ENCODE data around the gene FOSL2.

Gene FOSL2

DNA sequence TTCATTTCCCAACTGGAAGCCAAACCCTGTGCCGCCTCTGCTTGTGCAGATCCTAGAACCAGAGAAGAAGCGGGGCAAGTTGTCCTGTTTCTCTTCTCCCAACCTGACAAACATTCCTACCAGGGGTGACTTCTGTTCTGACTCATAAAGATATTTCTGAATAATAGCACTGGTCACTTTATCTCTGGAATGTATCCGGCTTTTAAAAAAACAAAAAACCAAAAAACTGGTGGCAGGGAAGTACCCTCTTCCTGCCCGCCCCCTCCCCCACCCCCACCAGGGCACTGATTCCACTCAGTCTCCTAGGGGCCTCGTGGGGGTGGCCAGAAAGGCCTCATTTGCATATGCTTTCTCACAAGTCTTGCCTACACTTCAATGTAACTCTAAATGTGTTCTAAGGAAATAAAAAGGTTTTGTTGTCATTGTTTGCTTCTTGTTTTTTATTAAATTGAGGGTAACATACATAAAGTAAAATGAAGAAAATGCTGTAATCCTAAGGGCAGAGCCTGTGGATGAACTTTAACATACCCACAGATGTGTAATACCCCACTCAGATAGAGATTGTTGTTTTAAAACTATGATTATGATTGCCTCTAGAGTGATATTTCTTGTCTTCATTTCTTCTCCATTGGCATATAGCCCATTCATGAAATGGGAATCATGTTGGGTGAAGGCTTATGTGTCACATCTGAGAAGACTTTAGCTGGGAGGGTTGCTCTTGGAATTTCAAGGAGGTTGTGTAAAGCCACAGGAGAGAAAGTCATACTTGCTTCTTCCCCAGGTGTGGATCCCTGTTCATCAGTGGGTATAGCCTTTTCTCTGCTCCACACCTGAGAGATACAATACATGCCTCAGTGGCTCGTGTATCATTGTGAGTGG lies 5.3 kb upstream of the FOSL2 start:
- TF ChIP-seq ZFX (IDR thresholded peaks at IDR 0.05; ENCODE audit: borderline replicate concordance): no peak
- TF ChIP-seq, protein P1, sequence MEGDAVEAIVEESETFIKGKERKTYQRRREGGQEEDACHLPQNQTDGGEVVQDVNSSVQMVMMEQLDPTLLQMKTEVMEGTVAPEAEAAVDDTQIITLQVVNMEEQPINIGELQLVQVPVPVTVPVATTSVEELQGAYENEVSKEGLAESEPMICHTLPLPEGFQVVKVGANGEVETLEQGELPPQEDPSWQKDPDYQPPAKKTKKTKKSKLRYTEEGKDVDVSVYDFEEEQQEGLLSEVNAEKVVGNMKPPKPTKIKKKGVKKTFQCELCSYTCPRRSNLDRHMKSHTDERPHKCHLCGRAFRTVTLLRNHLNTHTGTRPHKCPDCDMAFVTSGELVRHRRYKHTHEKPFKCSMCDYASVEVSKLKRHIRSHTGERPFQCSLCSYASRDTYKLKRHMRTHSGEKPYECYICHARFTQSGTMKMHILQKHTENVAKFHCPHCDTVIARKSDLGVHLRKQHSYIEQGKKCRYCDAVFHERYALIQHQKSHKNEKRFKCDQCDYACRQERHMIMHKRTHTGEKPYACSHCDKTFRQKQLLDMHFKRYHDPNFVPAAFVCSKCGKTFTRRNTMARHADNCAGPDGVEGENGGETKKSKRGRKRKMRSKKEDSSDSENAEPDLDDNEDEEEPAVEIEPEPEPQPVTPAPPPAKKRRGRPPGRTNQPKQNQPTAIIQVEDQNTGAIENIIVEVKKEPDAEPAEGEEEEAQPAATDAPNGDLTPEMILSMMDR (IDR thresholded peaks at IDR 0.05): no peak

DNA sequence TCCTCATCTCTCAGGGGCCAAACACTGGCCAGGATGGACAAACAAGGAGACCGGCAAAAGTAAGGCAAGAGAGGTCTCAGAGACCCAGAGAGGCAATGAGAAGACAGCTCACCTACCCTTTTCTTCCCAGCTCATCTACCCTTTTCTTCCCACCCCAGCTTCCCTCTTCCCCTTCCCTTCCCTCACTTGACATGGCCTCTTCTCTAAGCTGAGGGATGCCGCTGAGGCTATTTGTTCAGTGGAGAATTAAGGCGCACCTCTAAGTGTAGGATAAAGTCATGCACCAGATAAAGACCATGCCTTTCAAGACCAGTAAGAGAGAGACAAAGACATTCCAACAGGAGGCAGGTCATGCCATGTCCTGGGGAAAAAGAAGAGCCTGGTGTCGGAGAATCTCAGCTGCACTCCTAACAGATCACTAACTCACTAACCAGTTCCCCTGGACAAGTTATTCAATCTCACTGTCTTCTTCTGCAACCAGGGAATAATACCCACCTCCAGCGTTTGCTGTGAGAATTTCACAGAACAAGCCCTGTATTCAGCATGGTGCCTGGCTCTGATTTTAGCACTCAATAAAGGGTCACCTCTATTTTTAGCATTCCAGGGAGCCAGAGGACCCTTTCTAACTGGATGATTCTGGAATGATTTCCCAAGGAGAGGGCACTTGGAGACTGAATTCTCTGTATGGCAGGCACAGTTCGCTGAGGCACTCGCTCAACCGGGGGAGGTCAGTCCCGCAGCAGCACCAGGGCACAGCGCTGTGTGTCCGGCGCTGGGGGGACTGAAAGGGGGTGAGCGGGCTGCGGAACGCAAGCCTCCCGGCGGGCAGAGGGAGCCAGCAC lies 3.0 kb upstream of the FOSL2 start:
- TF ChIP-seq, protein P1 (IDR thresholded peaks at IDR 0.05): no peak
- TF ChIP-seq ZFX (IDR thresholded peaks at IDR 0.05; ENCODE audit: borderline replicate concordance): no peak
- peak overlapping the region; percentile 97; the same call in 1 of the 2 replicates for H3K27ac ChIP-seq

More for the DNA sequence above, 5.3 kb upstream of the FOSL2 start:
- no peak overlapping the region for H3K27ac ChIP-seq

DNA sequence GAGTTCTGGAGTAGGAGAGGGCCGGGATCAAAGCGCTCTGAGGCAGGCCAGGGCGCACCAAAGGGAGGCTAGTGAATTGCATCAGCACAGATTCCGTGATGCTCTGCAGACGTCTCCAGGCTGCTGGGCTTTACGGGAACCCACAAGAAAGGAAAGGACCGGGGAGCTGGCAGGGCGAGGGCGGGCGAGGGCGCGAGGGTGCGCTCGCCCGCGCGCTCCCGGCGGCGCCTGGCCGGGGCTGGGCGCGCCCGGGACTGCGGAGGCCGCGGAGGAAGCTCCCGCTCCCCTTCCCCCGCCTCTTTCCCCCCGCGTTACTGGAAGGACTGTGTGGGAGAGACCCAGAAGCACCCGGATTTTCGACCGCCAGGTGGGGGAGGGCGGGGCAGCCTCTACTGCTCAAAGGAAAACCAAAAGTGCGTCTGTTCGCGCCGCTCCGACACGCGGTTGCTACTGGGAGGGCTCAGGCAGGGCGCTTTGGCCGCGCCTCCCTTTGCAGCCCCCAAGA lies 2.4 kb upstream of the FOSL2 start:
- peak overlapping the region; percentile 97 for H3K27ac ChIP-seq
- TF ChIP-seq, protein P1 (IDR thresholded peaks at IDR 0.05): 0 out of 2 replicates have a peak, but pooled peaks have one; percentile 18
- no peak for TF ChIP-seq ZFX (IDR thresholded peaks at IDR 0.05; ENCODE audit: borderline replicate concordance)

DNA sequence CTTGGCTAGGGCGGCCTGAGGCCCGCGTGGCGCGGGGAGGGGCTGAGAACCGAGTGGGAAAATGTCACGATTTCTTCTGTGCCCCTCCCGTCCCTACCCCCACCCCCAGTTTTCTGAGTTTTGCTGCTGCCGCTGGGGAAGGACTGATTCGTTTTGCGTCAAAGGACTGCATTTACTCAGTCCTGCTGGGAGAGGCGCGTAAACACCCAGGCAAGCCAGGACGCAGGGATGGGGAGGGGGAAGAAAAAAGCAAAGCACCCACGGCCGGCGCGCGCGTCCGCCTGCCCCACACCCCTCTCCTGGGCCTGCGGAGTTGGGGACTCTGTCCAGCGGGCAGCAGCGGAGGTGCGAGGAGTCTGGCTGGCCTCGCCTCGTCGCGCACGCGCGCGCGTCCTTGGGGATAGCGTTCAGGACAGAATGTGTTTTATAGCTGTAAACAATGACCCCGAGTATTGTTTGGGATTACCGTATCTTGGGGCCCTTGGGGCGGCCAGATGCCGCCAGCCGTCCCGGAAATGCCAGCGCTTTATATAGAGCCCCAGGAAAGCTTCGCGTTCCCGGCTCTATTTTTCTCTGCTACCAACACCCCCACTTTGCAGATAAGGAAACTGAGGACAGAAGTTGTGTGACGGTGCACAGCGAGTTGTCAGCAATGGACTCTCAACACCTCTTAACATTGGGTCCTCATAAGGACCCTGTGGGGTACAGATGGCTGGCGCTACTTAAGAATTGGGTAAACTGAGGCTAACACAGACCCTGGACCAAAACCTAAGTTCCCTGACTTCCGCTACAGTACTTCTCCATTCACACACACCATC lies 1.7 kb upstream of the FOSL2 start:
- peak overlapping the region; percentile 97 for H3K27ac ChIP-seq
- TF ChIP-seq, protein P1 (IDR thresholded peaks at IDR 0.05): no peak
- TF ChIP-seq ZFX (IDR thresholded peaks at IDR 0.05; ENCODE audit: borderline replicate concordance): no peak

DNA sequence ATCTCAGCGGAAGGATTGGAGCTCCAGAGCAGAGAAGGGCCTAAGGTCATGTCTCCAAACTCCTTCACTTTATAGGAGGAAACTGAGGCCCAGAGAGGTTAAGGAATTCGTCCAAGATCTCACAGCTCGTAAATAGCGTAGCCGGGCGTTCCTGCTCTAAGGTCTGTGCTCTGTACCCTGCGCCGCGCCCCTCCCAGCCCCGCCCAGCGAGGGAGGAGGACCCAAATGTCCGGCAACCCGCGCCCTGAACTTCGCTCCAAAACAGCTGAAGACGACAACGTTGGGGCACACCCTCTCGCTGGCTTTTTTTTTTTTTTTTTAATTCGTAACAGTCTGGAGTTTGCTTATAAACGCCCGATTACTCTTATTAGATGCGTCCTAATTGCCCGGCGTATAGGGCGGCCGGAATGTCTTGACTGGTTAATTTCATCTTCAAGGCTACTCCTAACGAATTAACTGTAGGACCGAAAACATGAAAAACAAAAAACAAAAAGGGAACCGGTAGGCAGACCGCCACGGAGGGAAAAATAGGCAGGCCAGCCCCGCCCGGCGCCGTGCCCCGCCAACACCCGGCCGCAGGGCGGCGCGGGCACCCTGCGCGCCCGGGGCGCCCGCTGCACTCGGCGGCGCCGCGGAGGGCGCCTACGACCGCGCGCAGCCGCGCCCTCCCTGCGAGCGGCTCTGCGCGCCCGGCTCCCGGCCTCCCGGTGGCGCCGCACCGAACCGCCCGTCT lies 928 bp upstream of the FOSL2 start:
- TF ChIP-seq, protein P1 (IDR thresholded peaks at IDR 0.05): peak; percentile 68
- TF ChIP-seq ZFX (IDR thresholded peaks at IDR 0.05; ENCODE audit: borderline replicate concordance): no peak
- peak overlapping the region; percentile 97 for H3K27ac ChIP-seq

Data from 22Rv1 (cell line).